ENCODE data around the gene IGFL3. TPM values are rescaled to one million over a fixed set of nuclear protein-coding genes. Genes with fewer than 3 reads are reported as not detected.

Gene IGFL3
- total and polyA plus RNA-seq, 12 donors: not detected

DNA sequence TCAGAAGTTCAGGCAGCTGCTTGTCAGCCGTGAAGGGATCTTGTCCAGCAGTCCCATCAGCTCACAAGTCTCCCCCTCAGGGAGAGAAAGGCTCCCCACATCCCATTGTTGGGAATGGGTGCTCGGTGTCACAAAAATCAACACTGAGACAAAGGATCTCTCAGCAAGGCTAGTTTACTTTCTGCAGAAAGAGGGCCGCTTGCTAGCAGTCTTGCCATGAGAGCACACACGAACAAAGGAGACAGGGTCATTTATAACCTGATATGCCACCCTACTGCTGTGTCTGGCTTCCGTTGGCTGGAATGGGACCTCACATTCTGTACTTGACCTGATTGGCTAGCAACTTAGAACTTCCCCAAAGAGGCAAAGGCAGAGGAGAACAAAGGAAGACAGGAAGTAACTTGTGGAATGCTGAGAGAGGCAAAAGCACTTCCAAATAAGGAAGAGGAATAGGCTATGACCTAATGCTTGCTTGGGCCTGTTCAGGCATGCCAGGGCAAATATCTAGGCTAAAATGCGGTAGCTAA lies 8.7 kb upstream of the IGFL3 start:
- intact Hi-C loops (cut with DNase I): no loop called here
- no peak overlapping the region for H3K4me3 ChIP-seq
- peak in 1 of 2 donors; percentile 8 for DNase-seq
- no peaks in the 10 kb centered on the region for H3K36me3 ChIP-seq
- WGBS, 2 donors: 55 to 57% methylated on average over 6 of the region's 6 CpGs
- TF ChIP-seq, protein P1, sequence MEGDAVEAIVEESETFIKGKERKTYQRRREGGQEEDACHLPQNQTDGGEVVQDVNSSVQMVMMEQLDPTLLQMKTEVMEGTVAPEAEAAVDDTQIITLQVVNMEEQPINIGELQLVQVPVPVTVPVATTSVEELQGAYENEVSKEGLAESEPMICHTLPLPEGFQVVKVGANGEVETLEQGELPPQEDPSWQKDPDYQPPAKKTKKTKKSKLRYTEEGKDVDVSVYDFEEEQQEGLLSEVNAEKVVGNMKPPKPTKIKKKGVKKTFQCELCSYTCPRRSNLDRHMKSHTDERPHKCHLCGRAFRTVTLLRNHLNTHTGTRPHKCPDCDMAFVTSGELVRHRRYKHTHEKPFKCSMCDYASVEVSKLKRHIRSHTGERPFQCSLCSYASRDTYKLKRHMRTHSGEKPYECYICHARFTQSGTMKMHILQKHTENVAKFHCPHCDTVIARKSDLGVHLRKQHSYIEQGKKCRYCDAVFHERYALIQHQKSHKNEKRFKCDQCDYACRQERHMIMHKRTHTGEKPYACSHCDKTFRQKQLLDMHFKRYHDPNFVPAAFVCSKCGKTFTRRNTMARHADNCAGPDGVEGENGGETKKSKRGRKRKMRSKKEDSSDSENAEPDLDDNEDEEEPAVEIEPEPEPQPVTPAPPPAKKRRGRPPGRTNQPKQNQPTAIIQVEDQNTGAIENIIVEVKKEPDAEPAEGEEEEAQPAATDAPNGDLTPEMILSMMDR (IDR thresholded peaks at IDR 0.05): no peak
- H3K27ac ChIP-seq: peak overlapping the region in 6 of 10 donors; percentile 38 to 84 (median 70)
- no peaks in the 10 kb centered on the region for H3K9me3 ChIP-seq
- peaks cover 0 to 27% (median 0%) of the 10 kb centered on the region in 7 donors for H3K27me3 ChIP-seq
- H3K4me1 ChIP-seq: peaks cover 2 to 21% (median 12%) of the 10 kb centered on the region in 9 donors
- ATAC-seq: peak in 2 of 8 donors; percentile 24 to 35

DNA sequence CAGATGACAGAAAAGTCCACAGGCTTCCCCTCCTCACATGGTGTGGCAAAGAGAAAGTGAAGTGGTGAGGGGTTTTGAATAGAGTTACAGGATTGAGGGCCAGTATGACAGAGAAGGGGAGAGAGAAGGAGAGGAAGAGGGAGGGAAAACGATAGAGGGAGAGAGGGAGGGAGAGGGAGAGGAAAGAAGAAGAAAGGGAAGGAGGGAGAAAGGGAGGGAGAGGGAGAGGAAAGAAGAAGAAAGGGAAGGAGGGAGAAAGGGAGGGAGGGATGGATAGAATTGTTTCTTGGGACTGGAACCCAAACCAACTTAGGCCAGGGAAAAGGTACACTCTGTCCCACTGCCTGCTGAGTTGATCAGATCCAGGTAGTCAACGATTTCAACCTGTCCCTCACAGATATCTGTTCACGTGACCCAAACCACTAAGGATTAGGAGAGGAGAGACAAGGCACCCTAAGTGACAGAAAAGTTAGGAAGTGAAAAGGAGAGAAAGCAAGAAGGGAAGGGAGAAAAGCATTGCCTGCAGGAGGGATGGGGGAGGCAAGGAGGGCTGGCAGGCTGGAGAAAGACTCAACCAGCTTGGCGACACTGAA lies 8.1 kb upstream of the IGFL3 start:
- no peak for ATAC-seq
- DNase-seq: no peak
- peaks cover 0 to 31% (median 0%) of the 10 kb centered on the region in 7 donors for H3K27me3 ChIP-seq
- TF ChIP-seq, protein P1 (IDR thresholded peaks at IDR 0.05): no peak
- intact Hi-C loops (cut with DNase I): no loop called here
- H3K4me1 ChIP-seq: peaks cover 2 to 21% (median 12%) of the 10 kb centered on the region in 9 donors
- no peaks in the 10 kb centered on the region for H3K9me3 ChIP-seq
- H3K4me3 ChIP-seq: no peak overlapping the region
- no peaks in the 10 kb centered on the region for H3K36me3 ChIP-seq
- 71 to 78% methylated on average over 4 of the region's 4 CpGs for WGBS, 2 donors
- peak overlapping the region in 6 of 10 donors; percentile 38 to 84 (median 61) for H3K27ac ChIP-seq

DNA sequence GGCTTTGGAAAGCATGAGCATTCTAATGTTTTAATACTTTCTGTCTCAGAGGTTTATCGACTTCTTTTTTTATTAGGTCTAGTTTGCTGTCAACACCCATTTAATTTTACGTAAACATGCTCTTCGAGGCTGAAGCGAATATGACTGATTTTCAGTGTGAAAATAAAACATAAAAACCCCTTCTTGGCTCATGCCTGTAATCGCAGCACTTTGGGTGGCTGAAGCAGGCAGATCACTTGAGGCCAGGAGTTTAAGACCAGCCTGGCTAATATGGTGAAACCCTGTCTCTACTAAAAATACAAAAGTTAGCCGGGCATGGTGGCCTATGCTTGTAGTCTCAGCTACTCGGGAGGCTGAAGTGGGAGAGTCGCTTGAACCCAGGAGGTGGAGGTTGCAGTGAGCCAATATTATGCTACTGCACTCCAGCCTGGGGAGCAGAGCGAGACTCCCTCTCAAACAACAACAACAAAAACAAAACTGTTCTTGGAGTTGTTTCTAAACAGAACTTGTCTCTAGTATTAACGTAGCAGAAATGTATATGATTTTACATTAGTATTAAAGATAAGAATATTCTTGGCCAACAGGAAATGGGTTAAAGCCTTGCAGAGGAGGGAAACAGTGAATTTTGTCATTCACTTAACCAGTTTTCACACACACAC lies 7.1 kb upstream of the IGFL3 start:
- ATAC-seq (no peak), DNase-seq (no peak)
- intact Hi-C loops (cut with DNase I): no loop called here
- Histone ChIP-seq H3K27me3 (peaks cover 0 to 40% (median 0%) of the 10 kb centered on the region in 7 donors), H3K36me3 (no peaks in the 10 kb centered on the region), H3K27ac (no peak overlapping the region), H3K4me1 (peaks cover 2 to 21% (median 12%) of the 10 kb centered on the region in 9 donors), H3K4me3 (no peak overlapping the region), H3K9me3 (no peaks in the 10 kb centered on the region)
- WGBS, 2 donors: 86% methylated on average over 10 of the region's 10 CpGs
- TF ChIP-seq, protein P1 (IDR thresholded peaks at IDR 0.05): no peak

DNA sequence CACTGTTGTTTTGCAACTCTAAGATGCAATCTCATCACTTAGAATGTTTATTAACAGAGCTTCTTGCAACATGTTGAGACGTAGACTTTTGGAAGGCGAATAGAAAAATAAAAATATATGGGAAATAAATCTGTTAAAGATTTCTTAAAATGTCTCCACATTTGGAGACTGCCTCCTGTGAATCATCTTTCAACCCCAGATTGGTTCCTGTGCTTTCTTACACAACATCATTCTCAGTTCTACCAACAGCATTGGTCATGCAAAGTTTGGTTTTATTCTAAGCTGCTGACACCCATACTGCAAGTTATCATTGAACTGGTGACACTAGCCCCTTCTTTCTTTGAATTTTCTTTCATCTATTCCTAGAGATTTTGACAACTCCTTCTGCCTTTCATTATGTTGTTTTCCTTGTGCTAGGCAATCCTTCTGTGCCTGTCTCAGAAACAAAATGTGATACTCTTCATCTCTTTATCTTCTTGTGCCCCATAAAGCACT lies 1.6 kb upstream of the IGFL3 start:
- intact Hi-C loops (cut with DNase I): no loop called here
- Histone ChIP-seq H3K27me3 (peaks cover 0 to 56% (median 0%) of the 10 kb centered on the region in 7 donors), H3K4me1 (peaks cover 0 to 7% (median 0%) of the 10 kb centered on the region in 9 donors), H3K27ac (no peak overlapping the region), H3K9me3 (no peaks in the 10 kb centered on the region), H3K4me3 (no peak overlapping the region), H3K36me3 (no peaks in the 10 kb centered on the region)
- DNase-seq (no peak), ATAC-seq (no peak)
- TF ChIP-seq, protein P1 (IDR thresholded peaks at IDR 0.05): no peak
- 94 to 96% methylated on average over 2 of the region's 2 CpGs for WGBS, 2 donors
